Ovary (tissue), 9 donors: ENCODE data around the gene PABPN1. TPM values are rescaled to one million over a fixed set of nuclear protein-coding genes. Genes with fewer than 3 reads are reported as not detected.

Experiments
- DNase-seq, 5 donors: peaks; one replicate each; pipeline ENCODE4 v3.0.0-alpha.2; 2019 to 2020
- H3K27ac ChIP-seq, 2 donors: fragments of 200-600 bp; one replicate each; pipeline versions ENCODE4 v1.5.1 to v1.8.0; 2019 to 2022
- H3K27me3 ChIP-seq: fragments of 200-600 bp; one replicate; pipeline ENCODE4 v1.8.0; 2022
- H3K36me3 ChIP-seq: fragments of 200-600 bp; sonication (generic); one replicate; pipeline ENCODE4 v1.5.1; 2019
- H3K4me1 ChIP-seq: one replicate; pipeline ENCODE4 v1.8.1; 2013; ENCODE audit warnings: mild to moderate bottlenecking, moderate library complexity; ENCODE audit not compliant: insufficient read depth
- H3K4me3 ChIP-seq: fragments of 200-600 bp; sonication (generic); one replicate; pipeline ENCODE4 v1.5.1; 2017
- H3K9me3 ChIP-seq, 2 donors: fragments of 200-600 bp in 1 of 2; sonication (generic) in 1 of 2; one replicate each; pipeline versions ENCODE4 v1.5.1 to v1.8.1; 2013 to 2019; ENCODE audit warnings: mild to moderate bottlenecking in 1 of 2, moderate library complexity in 1 of 2
- EP300 ChIP-seq: sonication (generic); formaldehyde crosslinking; IDR thresholded peaks from one replicate; pipeline ENCODE4 v1.6.1; 2017; ENCODE audit warnings: antibody characterized with exemption
- POLR2A ChIP-seq: fragments of 450-650 bp; IDR thresholded peaks from one replicate; pipeline ENCODE4 v1.6.1; 2017; ENCODE audit warnings: antibody characterized with exemption, mild to moderate bottlenecking, moderate library complexity
- WGBS, 3 donors: extraction: QIAGEN DNeasy Blood & Tissue Kit in 1 of 3; methylation state at CpG; one replicate each; pipeline versions ENCODE4 v1.1.5 to v1.1.7; 2013 to 2017; 5-methylcytosine and 5-hydroxymethylcytosine counted together
- intact Hi-C, 4 donors: fragments of 100-400 bp; cut with DNase I; formaldehyde crosslinking; loops; one replicate each; pipeline versions ENCODE4 v1.11.0 to v1.15.1; 2022 to 2023
- polyA plus RNA-seq, 2 donors: library from polyadenylated mRNA; stranded (reverse); fragments of 200-250 nt in 1 of 2; fragments of 350-450 nt in 1 of 2; fragmentation: Illumina TruSeq in 1 of 2; extraction: RNeasy Lipid Tissue Mini Kit (QIAGEN cat#74804) in 1 of 2; gene quantifications; one replicate each; pipeline ENCODE4 v1.2.3, GENCODE V29; 2013 to 2014
- total RNA-seq, 7 donors: library from RNA; depleted of rRNA in 2 of 7; stranded (reverse); fragments of >200 nt in 2 of 7; fragmentation: NEBNext Ultra II Directional in 3 of 7; extraction: Animal tissue kit (Norgen Biotek cat#: 25700) in 3 of 7; gene quantifications; one replicate each; pipeline versions ENCODE4 v1.1.0 to v1.2.4, GENCODE V29; 2016 to 2023
- TF ChIP-seq, protein P1 (sequence below), 3 donors: fragments of 450-650 bp in 2 of 3; fragments of 200-600 bp in 1 of 3; IDR thresholded peaks; one replicate each; pipeline versions ENCODE4 v1.5.1 to v1.8.0; 2016 to 2022; ENCODE audit warnings: antibody characterized with exemption in 3 of 3, mild to moderate bottlenecking in 1 of 3
- donor health status: DM: no; HTN: no; CAD: no; lungs with moderate emphysema.
- donor health status: DM: no; HTN: no; CAD: no.
- donor health status: Bipolar disorder and iron deficiency.
- donor health status: DM: yes; HTN: yes; CAD: no.
- donor health status: DM: no; HTN: no; CAD: no.
- donor health status: DM: yes; HTN: yes; CAD: no.

Gene PABPN1
- total and polyA plus RNA-seq, 9 donors, result 37.2 to 164 (median 136) TPM

DNA sequence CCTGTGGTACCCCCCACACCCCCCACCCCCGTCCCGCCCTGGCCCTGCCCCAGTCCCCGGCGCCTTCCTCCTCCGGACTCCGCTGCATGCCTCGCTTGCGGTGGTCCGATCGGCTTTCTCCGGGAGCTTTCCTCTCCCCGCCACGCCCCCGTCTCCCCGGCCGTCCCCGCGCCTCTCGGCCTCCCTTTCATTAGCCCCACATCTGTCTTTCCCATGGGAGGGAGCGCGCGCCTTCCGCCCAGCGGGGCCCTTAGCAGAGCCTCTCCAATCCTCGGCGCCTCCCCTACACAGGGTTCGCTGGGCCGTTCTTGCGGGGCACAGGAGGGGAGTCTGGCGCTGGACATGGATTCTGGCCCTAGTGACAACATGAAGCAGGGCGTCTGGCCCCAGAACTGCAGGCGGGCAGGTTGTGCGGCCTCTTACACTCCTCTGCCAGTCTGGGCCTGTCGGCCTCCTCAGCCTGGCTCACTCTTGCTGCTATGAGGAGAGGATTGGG, 45.2 kb downstream of the PABPN1 start:
- H3K36me3 ChIP-seq, result no peaks in the 10 kb centered on the region
- peak; percentile 83 to 88 (median 85) for DNase-seq
- TF ChIP-seq, protein P1, sequence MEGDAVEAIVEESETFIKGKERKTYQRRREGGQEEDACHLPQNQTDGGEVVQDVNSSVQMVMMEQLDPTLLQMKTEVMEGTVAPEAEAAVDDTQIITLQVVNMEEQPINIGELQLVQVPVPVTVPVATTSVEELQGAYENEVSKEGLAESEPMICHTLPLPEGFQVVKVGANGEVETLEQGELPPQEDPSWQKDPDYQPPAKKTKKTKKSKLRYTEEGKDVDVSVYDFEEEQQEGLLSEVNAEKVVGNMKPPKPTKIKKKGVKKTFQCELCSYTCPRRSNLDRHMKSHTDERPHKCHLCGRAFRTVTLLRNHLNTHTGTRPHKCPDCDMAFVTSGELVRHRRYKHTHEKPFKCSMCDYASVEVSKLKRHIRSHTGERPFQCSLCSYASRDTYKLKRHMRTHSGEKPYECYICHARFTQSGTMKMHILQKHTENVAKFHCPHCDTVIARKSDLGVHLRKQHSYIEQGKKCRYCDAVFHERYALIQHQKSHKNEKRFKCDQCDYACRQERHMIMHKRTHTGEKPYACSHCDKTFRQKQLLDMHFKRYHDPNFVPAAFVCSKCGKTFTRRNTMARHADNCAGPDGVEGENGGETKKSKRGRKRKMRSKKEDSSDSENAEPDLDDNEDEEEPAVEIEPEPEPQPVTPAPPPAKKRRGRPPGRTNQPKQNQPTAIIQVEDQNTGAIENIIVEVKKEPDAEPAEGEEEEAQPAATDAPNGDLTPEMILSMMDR (IDR thresholded peaks at IDR 0.05), result no peak
- TF ChIP-seq EP300, result no peak
- TF ChIP-seq POLR2A, result no peak
- WGBS, 3 donors, result 4 to 15% (median 4%) methylated on average over 27 to 34 of the region's 34 CpGs
- H3K9me3 ChIP-seq, result no peaks in the 10 kb centered on the region
- no peaks in the 10 kb centered on the region for H3K4me1 ChIP-seq
- H3K4me3 ChIP-seq, result peak overlapping the region; percentile 44
- H3K27ac ChIP-seq, result peak overlapping the region; percentile 98 to 99
- H3K27me3 ChIP-seq, result no peaks in the 10 kb centered on the region
- intact Hi-C loops, result no loop called here

DNA sequence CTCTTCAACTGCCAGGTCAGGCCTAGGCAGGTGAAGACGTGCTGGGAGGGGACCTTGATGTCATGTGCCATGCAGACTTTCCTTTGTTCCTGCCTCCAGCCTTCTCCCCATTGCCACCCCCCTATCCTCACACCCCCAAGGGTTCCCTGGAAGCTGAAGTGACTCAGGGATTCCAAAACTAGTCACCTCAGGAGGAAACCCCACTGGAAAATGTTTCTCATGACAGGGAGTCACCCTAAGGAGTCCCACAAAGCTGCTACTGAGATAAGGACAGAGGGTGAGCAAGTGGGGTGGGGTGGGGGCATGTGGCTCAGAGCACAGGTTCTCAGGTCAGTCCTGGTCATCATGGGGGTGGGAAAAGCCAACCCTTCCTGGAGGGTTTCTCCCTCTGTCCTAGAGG, 49.0 kb downstream of the PABPN1 start:
- H3K9me3 ChIP-seq, result no peaks in the 10 kb centered on the region
- no peaks in the 10 kb centered on the region for H3K36me3 ChIP-seq
- H3K27me3 ChIP-seq, result no peaks in the 10 kb centered on the region
- DNase-seq, result no peak
- WGBS, 3 donors, result 43 to 68% (median 46%) methylated on average over 1 of the region's 1 CpG
- no peak overlapping the region for H3K27ac ChIP-seq
- H3K4me1 ChIP-seq, result no peaks in the 10 kb centered on the region
- intact Hi-C loops, result loop anchor here in 2 of 4 donors (10.0 kb wide), 2 partner anchors 95 to 105 kb away; no protein-coding TSS in a partner anchor
- no peak overlapping the region for H3K4me3 ChIP-seq
- TF ChIP-seq POLR2A (no peak), EP300 (no peak)
- TF ChIP-seq, protein P1 (IDR thresholded peaks at IDR 0.05), result no peak

DNA sequence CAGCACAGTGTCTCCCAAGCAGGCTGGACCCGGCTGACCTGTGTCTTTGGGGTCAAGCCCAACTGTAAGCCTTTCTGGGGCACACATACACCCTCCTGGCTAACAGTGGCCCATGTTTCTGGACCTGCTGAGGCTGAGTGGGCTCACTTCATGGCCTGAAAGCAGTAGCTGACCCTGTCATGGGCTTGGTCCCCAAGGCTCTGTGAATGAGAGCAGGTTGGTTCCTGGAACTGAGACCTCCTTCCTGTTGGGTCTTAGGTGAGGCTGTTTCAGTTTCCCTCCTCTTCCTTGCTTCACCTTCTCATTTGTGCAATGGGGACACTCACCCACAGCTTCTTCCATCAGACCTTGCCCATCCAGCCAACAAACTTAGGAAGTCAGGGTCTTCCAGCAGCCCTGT, 50.6 kb downstream of the PABPN1 start:
- TF ChIP-seq, protein P1 (IDR thresholded peaks at IDR 0.05), result no peak
- TF ChIP-seq POLR2A, result no peak
- TF ChIP-seq EP300, result no peak
- H3K4me1 ChIP-seq, result no peaks in the 10 kb centered on the region
- H3K36me3 ChIP-seq, result no peaks in the 10 kb centered on the region
- H3K27ac ChIP-seq, result no peak overlapping the region
- intact Hi-C loops, result loop anchor here in 2 of 4 donors (10.0 kb wide), 2 partner anchors 97 to 107 kb away; no protein-coding TSS in a partner anchor
- 82 to 100% (median 89%) methylated on average over 1 of the region's 1 CpG for WGBS, 3 donors
- DNase-seq, result no peak
- no peaks in the 10 kb centered on the region for H3K9me3 ChIP-seq
- H3K27me3 ChIP-seq, result no peaks in the 10 kb centered on the region
- no peak overlapping the region for H3K4me3 ChIP-seq

DNA sequence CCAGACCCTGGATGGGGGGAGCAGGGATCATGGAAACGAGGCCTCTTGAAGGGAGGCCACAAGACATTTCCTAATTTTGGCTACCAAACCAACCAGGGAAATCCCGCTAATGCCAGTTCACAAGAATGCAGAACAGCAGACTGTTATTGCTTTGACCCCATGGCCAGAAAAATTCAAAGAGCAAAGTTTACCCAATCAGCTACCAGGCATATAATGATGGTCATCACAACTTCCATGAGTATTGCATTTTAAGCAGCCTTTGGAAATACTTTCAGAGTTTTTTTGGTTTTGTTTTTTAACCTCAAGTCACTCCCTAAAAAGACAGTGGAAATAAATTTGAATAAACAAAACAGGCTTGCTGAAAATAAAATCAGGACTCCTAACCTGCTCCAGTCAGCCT, 51.3 kb downstream of the PABPN1 start, which contains the start of gene IL25:
Gene IL25 (plus strand): TSS at position 301 of the 400 bp plus-strand sequence.
- Histone ChIP-seq H3K4me3 (no peak within 1 kb of the TSS), H3K27ac (no peak within 1 kb of the TSS), H3K36me3 (no peaks in the 10 kb centered on the region), H3K27me3 (no peaks in the 10 kb centered on the region), H3K4me1 (no peaks in the 10 kb centered on the region), H3K9me3 (no peaks in the 10 kb centered on the region)
- TF ChIP-seq, protein P1 (IDR thresholded peaks at IDR 0.05), result no peak
- no peak for TF ChIP-seq POLR2A
- TF ChIP-seq EP300, result no peak
- DNase-seq, result no peak
- intact Hi-C loops, result loop anchor here in 2 of 4 donors (10.0 kb wide), 2 partner anchors 98 to 108 kb away; no protein-coding TSS in a partner anchor
- WGBS, 3 donors, result 41 to 59% (median 57%) methylated on average over 2 of the region's 2 CpGs
